ENCODE results near the gene SNX19.

DNA sequence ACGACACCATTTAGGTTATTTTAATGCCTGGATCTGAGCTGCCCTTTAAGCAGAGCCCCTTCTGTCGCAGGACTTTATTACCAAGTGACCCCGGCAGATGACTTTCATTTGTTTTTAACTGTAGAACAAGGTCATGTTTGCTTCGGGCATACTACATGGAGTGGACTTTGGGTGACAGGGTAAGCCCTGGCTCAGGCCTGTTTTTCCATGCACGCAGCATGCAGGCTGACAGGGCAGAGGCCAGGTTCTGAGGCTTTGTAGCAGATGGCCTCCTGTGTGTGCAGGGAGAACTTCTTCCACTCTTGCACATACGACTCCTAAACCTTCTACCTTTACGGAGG lies 50.5 kb downstream of the SNX19 start:
- TF ChIP-seq, protein P1, sequence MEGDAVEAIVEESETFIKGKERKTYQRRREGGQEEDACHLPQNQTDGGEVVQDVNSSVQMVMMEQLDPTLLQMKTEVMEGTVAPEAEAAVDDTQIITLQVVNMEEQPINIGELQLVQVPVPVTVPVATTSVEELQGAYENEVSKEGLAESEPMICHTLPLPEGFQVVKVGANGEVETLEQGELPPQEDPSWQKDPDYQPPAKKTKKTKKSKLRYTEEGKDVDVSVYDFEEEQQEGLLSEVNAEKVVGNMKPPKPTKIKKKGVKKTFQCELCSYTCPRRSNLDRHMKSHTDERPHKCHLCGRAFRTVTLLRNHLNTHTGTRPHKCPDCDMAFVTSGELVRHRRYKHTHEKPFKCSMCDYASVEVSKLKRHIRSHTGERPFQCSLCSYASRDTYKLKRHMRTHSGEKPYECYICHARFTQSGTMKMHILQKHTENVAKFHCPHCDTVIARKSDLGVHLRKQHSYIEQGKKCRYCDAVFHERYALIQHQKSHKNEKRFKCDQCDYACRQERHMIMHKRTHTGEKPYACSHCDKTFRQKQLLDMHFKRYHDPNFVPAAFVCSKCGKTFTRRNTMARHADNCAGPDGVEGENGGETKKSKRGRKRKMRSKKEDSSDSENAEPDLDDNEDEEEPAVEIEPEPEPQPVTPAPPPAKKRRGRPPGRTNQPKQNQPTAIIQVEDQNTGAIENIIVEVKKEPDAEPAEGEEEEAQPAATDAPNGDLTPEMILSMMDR (IDR thresholded peaks at IDR 0.05; ENCODE audit: insufficient read depth, low read length): no peak
- TF ChIP-seq, protein P2, sequence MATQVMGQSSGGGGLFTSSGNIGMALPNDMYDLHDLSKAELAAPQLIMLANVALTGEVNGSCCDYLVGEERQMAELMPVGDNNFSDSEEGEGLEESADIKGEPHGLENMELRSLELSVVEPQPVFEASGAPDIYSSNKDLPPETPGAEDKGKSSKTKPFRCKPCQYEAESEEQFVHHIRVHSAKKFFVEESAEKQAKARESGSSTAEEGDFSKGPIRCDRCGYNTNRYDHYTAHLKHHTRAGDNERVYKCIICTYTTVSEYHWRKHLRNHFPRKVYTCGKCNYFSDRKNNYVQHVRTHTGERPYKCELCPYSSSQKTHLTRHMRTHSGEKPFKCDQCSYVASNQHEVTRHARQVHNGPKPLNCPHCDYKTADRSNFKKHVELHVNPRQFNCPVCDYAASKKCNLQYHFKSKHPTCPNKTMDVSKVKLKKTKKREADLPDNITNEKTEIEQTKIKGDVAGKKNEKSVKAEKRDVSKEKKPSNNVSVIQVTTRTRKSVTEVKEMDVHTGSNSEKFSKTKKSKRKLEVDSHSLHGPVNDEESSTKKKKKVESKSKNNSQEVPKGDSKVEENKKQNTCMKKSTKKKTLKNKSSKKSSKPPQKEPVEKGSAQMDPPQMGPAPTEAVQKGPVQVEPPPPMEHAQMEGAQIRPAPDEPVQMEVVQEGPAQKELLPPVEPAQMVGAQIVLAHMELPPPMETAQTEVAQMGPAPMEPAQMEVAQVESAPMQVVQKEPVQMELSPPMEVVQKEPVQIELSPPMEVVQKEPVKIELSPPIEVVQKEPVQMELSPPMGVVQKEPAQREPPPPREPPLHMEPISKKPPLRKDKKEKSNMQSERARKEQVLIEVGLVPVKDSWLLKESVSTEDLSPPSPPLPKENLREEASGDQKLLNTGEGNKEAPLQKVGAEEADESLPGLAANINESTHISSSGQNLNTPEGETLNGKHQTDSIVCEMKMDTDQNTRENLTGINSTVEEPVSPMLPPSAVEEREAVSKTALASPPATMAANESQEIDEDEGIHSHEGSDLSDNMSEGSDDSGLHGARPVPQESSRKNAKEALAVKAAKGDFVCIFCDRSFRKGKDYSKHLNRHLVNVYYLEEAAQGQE (IDR thresholded peaks at IDR 0.05; ENCODE audit: insufficient replicate concordance, low read depth): no peak
